ENCODE results near the gene CLEC11A.

DNA sequence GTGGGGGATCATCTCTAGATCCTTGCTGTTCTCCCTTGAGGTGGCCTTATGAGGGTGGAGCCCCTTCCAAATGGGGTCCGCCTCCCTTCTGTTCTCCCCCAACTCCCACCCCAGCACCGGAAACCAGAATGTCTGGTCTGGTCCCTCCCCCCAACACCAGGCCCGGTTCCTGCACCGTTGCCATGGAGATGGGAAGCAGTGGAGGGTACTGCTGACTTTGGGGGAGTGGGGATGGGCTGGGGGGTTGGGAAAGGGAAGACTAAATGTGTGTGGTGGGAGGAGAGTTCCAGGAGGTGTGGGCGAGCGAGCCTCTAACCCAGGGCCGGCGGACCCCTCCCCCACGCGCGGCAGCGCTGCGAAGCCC is 5.3 kb upstream of the CLEC11A start:
- TF ChIP-seq CTCF (IDR thresholded peaks at IDR 0.05; ENCODE audit: low read depth, low read length, missing input control) (no peak), NR2F2 (IDR thresholded peaks at IDR 0.05) (no peak), GABPA (IDR thresholded peaks at IDR 0.05 in 1 of 2, conservative IDR thresholded peaks at IDR 0.05 in 1 of 2) (no peak), YY1 (IDR thresholded peaks at IDR 0.05) (no peak), ATF3 (IDR thresholded peaks at IDR 0.05) (no peak), SP1 (IDR thresholded peaks at IDR 0.05) (no peak), TAF1 (conservative IDR thresholded peaks at IDR 0.05) (no peak), JUND (IDR thresholded peaks at IDR 0.05) (no peak), HNF4A (conservative IDR thresholded peaks at IDR 0.05) (no peak)
- TF ChIP-seq, protein P1, sequence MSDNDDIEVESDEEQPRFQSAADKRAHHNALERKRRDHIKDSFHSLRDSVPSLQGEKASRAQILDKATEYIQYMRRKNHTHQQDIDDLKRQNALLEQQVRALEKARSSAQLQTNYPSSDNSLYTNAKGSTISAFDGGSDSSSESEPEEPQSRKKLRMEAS (IDR thresholded peaks at IDR 0.05): no peak
- TF ChIP-seq, protein P2, sequence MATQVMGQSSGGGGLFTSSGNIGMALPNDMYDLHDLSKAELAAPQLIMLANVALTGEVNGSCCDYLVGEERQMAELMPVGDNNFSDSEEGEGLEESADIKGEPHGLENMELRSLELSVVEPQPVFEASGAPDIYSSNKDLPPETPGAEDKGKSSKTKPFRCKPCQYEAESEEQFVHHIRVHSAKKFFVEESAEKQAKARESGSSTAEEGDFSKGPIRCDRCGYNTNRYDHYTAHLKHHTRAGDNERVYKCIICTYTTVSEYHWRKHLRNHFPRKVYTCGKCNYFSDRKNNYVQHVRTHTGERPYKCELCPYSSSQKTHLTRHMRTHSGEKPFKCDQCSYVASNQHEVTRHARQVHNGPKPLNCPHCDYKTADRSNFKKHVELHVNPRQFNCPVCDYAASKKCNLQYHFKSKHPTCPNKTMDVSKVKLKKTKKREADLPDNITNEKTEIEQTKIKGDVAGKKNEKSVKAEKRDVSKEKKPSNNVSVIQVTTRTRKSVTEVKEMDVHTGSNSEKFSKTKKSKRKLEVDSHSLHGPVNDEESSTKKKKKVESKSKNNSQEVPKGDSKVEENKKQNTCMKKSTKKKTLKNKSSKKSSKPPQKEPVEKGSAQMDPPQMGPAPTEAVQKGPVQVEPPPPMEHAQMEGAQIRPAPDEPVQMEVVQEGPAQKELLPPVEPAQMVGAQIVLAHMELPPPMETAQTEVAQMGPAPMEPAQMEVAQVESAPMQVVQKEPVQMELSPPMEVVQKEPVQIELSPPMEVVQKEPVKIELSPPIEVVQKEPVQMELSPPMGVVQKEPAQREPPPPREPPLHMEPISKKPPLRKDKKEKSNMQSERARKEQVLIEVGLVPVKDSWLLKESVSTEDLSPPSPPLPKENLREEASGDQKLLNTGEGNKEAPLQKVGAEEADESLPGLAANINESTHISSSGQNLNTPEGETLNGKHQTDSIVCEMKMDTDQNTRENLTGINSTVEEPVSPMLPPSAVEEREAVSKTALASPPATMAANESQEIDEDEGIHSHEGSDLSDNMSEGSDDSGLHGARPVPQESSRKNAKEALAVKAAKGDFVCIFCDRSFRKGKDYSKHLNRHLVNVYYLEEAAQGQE (IDR thresholded peaks at IDR 0.05): no peak
- TF ChIP-seq, protein P3, sequence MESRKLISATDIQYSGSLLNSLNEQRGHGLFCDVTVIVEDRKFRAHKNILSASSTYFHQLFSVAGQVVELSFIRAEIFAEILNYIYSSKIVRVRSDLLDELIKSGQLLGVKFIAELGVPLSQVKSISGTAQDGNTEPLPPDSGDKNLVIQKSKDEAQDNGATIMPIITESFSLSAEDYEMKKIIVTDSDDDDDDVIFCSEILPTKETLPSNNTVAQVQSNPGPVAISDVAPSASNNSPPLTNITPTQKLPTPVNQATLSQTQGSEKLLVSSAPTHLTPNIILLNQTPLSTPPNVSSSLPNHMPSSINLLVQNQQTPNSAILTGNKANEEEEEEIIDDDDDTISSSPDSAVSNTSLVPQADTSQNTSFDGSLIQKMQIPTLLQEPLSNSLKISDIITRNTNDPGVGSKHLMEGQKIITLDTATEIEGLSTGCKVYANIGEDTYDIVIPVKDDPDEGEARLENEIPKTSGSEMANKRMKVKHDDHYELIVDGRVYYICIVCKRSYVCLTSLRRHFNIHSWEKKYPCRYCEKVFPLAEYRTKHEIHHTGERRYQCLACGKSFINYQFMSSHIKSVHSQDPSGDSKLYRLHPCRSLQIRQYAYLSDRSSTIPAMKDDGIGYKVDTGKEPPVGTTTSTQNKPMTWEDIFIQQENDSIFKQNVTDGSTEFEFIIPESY (IDR thresholded peaks at IDR 0.05): no peak

Measured in liver (tissue), 3 donors.